Stomach (tissue), 9 donors: ENCODE data around the gene WNT11. TPM values are rescaled to one million over a fixed set of nuclear protein-coding genes. Genes with fewer than 3 reads are reported as not detected.

ENCODE experiments used
- DNase-seq, 2 donors: peaks; one replicate each; pipeline versions ENCODE4 v3.0.0 to v3.0.0-alpha.2; 2013 to 2019
- H3K27ac ChIP-seq, 5 donors: fragments of 200-600 bp in 4 of 5; sonication (generic) in 4 of 5; one replicate each; pipeline ENCODE4 v1.5.1; 2013 to 2019; ENCODE audit warnings: mild to moderate bottlenecking in 1 of 5, moderate library complexity in 1 of 5
- H3K27me3 ChIP-seq, 3 donors: fragments of 200-600 bp; sonication (generic); one replicate each; pipeline ENCODE4 v1.5.1; 2017 to 2019; ENCODE audit warnings: mixed run types in 1 of 3
- H3K36me3 ChIP-seq, 4 donors: fragments of 200-600 bp; sonication (generic); 1 replicate in 3 of 4; 2 replicates in 1 of 4; pipeline ENCODE4 v1.5.1; 2016 to 2019
- H3K4me1 ChIP-seq, 4 donors: fragments of 200-600 bp; sonication (generic); one replicate each; pipeline ENCODE4 v1.5.1; 2016 to 2019
- H3K4me3 ChIP-seq, 4 donors: fragments of 200-600 bp; sonication (generic) in 3 of 4; one replicate each; pipeline ENCODE4 v1.5.1; 2016 to 2019; ENCODE audit warnings: mild to moderate bottlenecking in 1 of 4
- H3K9me3 ChIP-seq, 4 donors: fragments of 200-600 bp; sonication (generic); one replicate each; pipeline ENCODE4 v1.5.1; 2016 to 2019
- CTCF ChIP-seq, 7 experiments: fragments of 450-650 bp in 4 of 7; fragments of 200-600 bp in 3 of 7; sonication (generic) in 3 of 7; IDR thresholded peaks; one replicate each; pipeline ENCODE4 v1.5.1; 2016 to 2019; ENCODE audit warnings: antibody characterized with exemption in 7 of 7, control low read depth in 2 of 7, mild to moderate bottlenecking in 1 of 7
- EP300 ChIP-seq: sonication (generic); formaldehyde crosslinking; IDR thresholded peaks from one replicate; pipeline ENCODE4 v1.6.1; 2017; ENCODE audit warnings: antibody characterized with exemption
- POLR2A ChIP-seq, 4 donors: fragments of 450-650 bp; IDR thresholded peaks; one replicate each; pipeline ENCODE4 v1.6.1; 2016; ENCODE audit warnings: antibody characterized with exemption in 4 of 4, control low read depth in 2 of 4, mild to moderate bottlenecking in 1 of 4, moderate library complexity in 1 of 4
- POLR2AphosphoS5 ChIP-seq, 3 donors: sonication (generic); formaldehyde crosslinking; IDR thresholded peaks; one replicate each; pipeline ENCODE4 v1.6.1; 2016; ENCODE audit warnings: antibody characterized with exemption in 3 of 3
- WGBS, 5 donors: extraction: QIAGEN DNeasy Blood & Tissue Kit in 3 of 5; methylation state at CpG; one replicate each; pipeline versions ENCODE4 v1.1.5 to v1.1.7; 2013 to 2018; 5-methylcytosine and 5-hydroxymethylcytosine counted together
- intact Hi-C: fragments of 100-400 bp; cut with DNase I; formaldehyde crosslinking; loops from one replicate; pipeline ENCODE4 v1.15.1; 2023; ENCODE audit warnings: low total_unique reads
- polyA plus RNA-seq, 3 donors: library from polyadenylated mRNA; stranded (reverse); fragments of 200-250 nt; gene quantifications; one replicate each; pipeline ENCODE4 v1.2.3, GENCODE V29; 2013
- total RNA-seq, 5 donors: library from RNA; depleted of rRNA; stranded (reverse); fragments of >200 nt; gene quantifications; one replicate each; pipeline versions ENCODE4 v1.1.0 to v1.2.3, GENCODE V29; 2014 to 2016
- donor health status: healthy with polysubstance abuse.
- donor health status: Bipolar disorder and iron deficiency.
- donor health status: healthy.

Gene WNT11
- total and polyA plus RNA-seq, 8 donors = 0.12 to 96.7 (median 1.3) TPM; not detected in 2

DNA sequence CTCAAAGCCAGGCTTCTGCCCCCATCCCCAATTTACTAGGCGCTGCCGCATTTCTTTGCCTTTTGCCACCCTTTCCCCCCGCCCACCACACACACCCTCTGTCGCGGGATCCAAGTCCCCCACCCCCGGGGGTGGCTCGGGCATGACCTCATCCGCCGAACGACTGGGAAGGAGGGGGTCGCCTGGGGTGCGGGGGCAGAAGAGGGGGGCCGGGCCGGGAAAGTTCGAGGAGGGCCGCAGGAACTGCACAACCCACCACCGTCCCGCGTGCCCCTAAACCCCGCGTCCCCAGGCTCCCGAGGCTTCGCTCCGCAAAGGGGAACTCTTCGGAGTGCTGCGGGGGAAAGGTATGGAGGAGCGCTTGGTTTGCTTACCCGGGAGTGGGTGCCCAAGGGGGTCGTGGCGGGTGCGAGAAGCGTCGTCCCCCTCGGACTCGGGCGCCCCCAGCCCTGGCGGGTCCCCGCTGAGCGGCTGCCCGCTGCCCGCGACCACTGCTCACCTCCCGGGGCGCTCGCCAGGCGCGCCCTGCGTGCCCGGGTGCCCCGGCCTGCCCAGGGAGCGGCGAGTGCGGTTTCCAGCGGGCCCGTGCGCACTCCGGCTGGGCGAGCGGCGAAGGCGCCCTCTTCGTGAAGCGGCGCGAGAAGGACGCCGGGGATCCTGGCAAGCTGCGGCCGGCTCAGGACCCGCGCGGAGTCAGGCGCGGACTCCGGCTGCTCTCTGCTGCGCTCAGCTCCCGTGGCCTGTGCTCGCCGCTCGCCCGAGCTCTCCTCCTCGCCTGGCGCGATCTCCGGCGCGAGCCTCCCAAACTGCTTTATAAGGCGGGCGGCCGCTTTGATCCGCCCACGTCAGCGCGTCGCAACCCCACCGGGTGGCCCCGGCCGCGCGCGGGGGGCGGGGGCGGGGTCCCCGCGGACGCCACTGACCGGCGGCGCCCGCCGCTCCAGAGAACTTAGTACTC is 4.0 kb upstream of the WNT11 start:
- intact Hi-C loops = no loop called here
- peak overlapping the region; percentile 53 to 64 (median 56) for H3K4me3 ChIP-seq
- H3K36me3 ChIP-seq = no peaks in the 10 kb centered on the region
- 1 to 2% (median 1%) methylated on average over 46 to 111 of the region's 111 CpGs for WGBS, 5 donors
- H3K4me1 ChIP-seq = peaks cover 54 to 62% (median 58%) of the 10 kb centered on the region in 4 donors
- H3K9me3 ChIP-seq = no peaks in the 10 kb centered on the region
- H3K27me3 ChIP-seq = peaks cover 5 to 85% (median 61%) of the 10 kb centered on the region in 3 donors
- no peak for TF ChIP-seq CTCF (IDR thresholded peaks at IDR 0.05)
- TF ChIP-seq POLR2AphosphoS5 (IDR thresholded peaks at IDR 0.05) = peak; percentile 18 to 54 (median 41)
- TF ChIP-seq POLR2A (IDR thresholded peaks at IDR 0.05) = no peak
- TF ChIP-seq EP300 = no peak
- H3K27ac ChIP-seq = peak overlapping the region in 2 of 5 donors; percentile 13 to 70
- DNase-seq = peak; percentile 50 to 93

GRCh38 chr11:76209375-76209972 is 3.2 kb upstream of the WNT11 start:
- TF ChIP-seq POLR2AphosphoS5 (IDR thresholded peaks at IDR 0.05) (no peak), EP300 (no peak), POLR2A (IDR thresholded peaks at IDR 0.05) (no peak), CTCF (IDR thresholded peaks at IDR 0.05) (no peak)
- peak; percentile 36 to 70 for DNase-seq
- no peaks in the 10 kb centered on the region for H3K9me3 ChIP-seq
- peak overlapping the region; percentile 53 to 64 (median 56) for H3K4me3 ChIP-seq
- intact Hi-C loops = no loop called here
- peaks cover 5 to 93% (median 69%) of the 10 kb centered on the region in 3 donors for H3K27me3 ChIP-seq
- H3K36me3 ChIP-seq = no peaks in the 10 kb centered on the region
- 0 to 1% (median 1%) methylated on average over 20 to 61 of the region's 61 CpGs for WGBS, 5 donors
- H3K4me1 ChIP-seq = peaks cover 54 to 64% (median 60%) of the 10 kb centered on the region in 4 donors
- H3K27ac ChIP-seq = peak overlapping the region in 2 of 5 donors; percentile 28 to 70

DNA sequence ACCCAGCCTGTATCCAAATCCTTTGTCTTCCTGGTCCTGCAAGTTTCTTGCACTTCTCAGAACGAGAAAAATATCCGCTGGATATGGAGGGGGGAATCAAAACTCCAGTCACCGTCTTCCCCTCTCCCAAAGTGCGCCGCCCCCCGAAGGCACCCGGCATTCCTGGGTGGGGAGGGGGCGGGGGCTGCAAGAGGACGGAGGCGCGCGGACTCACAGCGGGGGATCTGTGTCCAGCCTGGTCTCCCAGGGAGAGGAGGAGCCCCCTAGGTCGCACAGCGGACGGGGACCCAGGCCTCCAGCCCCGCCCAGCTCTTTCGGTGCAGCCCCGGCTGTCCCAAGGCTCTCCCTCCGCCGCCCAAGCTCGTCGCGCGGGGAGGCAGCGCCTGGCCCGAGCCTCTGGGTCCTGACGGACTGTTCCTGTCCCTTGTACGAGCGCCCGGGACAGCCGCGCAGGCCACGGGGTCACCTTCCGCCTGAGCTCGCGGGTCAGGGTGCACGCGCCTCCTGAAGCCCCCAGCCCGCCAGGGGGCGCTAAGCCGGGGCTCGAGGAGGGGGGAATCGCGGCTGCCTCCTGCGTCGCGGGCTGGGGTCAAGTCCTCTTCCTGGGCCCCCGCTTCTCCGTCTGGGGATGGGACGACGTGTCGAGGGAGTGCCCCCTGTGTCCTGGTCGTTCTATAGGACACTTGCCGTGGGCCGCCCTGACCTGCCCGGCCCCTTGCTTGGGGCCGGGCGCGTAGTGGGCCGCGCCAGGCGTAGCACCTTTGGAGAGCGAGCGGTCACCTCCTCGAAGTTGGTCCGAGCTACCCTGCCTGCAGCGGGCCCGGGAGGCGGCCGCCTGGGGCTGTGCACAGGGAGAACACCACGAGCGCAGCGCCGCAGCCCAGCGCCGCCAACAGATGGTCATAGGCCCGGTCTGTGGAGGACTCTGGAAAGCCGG is 2.4 kb upstream of the WNT11 start:
- no peaks in the 10 kb centered on the region for H3K9me3 ChIP-seq
- intact Hi-C loops = no loop called here
- H3K36me3 ChIP-seq = no peaks in the 10 kb centered on the region
- no peak for TF ChIP-seq EP300
- TF ChIP-seq POLR2AphosphoS5 (IDR thresholded peaks at IDR 0.05) = no peak
- TF ChIP-seq CTCF (IDR thresholded peaks at IDR 0.05) = peak in 5 of 7 experiments; percentile 27 to 87 (median 66)
- no peak for TF ChIP-seq POLR2A (IDR thresholded peaks at IDR 0.05)
- H3K4me1 ChIP-seq = peaks cover 54 to 64% (median 60%) of the 10 kb centered on the region in 4 donors
- peak; percentile 69 to 88 for DNase-seq
- H3K27me3 ChIP-seq = peaks cover 5 to 99% (median 74%) of the 10 kb centered on the region in 3 donors
- 0 to 1% (median 0%) methylated on average over 15 to 79 of the region's 79 CpGs for WGBS, 5 donors
- peak overlapping the region in 2 of 5 donors; percentile 28 to 70 for H3K27ac ChIP-seq
- H3K4me3 ChIP-seq = peak overlapping the region; percentile 53 to 64 (median 56)
